HepG2 (cell line): ENCODE data around the gene BRD1.

Experiments
- HDAC1 ChIP-seq: sonication (generic); formaldehyde crosslinking; IDR thresholded peaks from 2 replicates; pipeline ENCODE4 v1.5.1; 2020; ENCODE audit warnings: mild to moderate bottlenecking, missing genetic modification reagents
- HNF1A ChIP-seq, 2 experiments: sonication (generic) in 1 of 2; formaldehyde crosslinking in 1 of 2; IDR thresholded peaks; 2 replicates each; pipeline versions ENCODE4 v1.4.0 to v1.6.1; 2016 to 2020; ENCODE audit warnings: borderline replicate concordance in 1 of 2, low read depth in 1 of 2, mild to moderate bottlenecking in 1 of 2, missing genetic modification reagents in 1 of 2
- HNRNPUL1 ChIP-seq: fragments of 200-400 bp; formaldehyde crosslinking; IDR thresholded peaks from 2 replicates; pipeline ENCODE4 v1.6.1; 2017; ENCODE audit warnings: low read depth, mild to moderate bottlenecking, low read length, moderate library complexity
- JUN ChIP-seq: sonication (generic); formaldehyde crosslinking; IDR thresholded peaks from 2 replicates; pipeline ENCODE4 v1.4.0; 2020; ENCODE audit warnings: mild to moderate bottlenecking, missing genetic modification reagents
- KAT8 ChIP-seq: IDR thresholded peaks from 2 replicates; pipeline ENCODE4 v1.6.1; 2016; ENCODE audit warnings: missing genetic modification reagents, missing compliant biosample characterization
- ZBTB21 ChIP-seq: sonication (generic); formaldehyde crosslinking; IDR thresholded peaks from 2 replicates; pipeline ENCODE4 v1.4.0; 2020; ENCODE audit warnings: missing genetic modification reagents
- ZBTB8A ChIP-seq: sonication (generic); formaldehyde crosslinking; IDR thresholded peaks from 2 replicates; pipeline ENCODE4 v1.4.0; 2020; ENCODE audit warnings: mild to moderate bottlenecking, low read depth, missing genetic modification reagents, borderline replicate concordance
- ZNF326 ChIP-seq: sonication (generic); formaldehyde crosslinking; IDR thresholded peaks from 2 replicates; pipeline ENCODE4 v1.4.0; 2020; ENCODE audit warnings: missing genetic modification reagents, borderline replicate concordance
- ZSCAN29 ChIP-seq: sonication (generic); formaldehyde crosslinking; conservative IDR thresholded peaks from 2 replicates; pipeline ENCODE4 v1.4.0; 2020; ENCODE audit warnings: mild to moderate bottlenecking, missing genetic modification reagents
- TF ChIP-seq, protein P1 (sequence below): sonication (generic); formaldehyde crosslinking; IDR thresholded peaks from 2 replicates; pipeline ENCODE4 v1.5.0; 2020; ENCODE audit warnings: mild to moderate bottlenecking, missing genetic modification reagents, moderate library complexity
- TF ChIP-seq, protein P2 (sequence below), 2 experiments: sonication (generic) in 1 of 2; formaldehyde crosslinking in 1 of 2; IDR thresholded peaks; 2 replicates each; pipeline versions ENCODE4 v1.5.1 to v1.6.1; 2011 to 2020; ENCODE audit warnings: borderline replicate concordance in 1 of 2, low read depth in 1 of 2, low read length in 1 of 2, mild to moderate bottlenecking in 1 of 2, missing genetic modification reagents in 1 of 2, moderate library complexity in 1 of 2

DNA sequence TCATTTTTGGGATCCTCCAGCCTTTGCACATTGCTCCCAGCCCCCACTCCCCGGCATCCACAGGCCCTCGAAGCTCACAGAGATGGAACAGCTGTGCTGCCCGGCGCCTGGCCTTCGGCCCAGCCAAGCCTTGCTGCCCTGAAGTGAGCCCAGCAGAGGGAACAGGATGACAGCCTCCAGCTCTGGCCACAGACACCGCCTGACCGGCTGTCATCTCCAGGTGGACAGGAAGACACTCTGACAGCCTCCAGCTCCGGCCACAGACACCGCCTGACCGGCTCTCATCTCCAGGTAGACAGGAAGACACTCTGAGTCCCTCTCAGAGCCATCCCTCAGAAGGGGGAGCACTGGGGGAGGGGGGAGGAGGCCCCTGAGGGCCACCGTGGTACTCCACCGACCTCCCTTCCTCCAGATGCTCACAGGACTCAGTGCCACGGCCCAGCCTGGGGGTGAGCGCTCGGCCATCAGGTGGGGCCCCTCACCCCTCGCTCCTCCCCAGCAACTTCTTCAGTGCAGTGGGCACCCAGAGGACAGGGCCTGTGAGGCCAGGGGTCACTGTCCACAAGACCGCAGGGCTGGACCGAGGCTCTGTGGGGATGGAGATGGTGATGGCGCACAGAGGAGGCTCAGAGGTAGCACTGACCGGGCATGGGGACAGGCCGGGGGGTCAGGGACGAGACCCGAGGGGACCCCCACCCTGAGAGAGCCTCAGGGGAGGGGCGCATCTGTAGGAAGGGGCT lies 58.6 kb downstream of the BRD1 start:
- TF ChIP-seq KAT8 (CRISPR knock-in tag) = no peak
- TF ChIP-seq ZBTB21 = no peak
- TF ChIP-seq, protein P1, sequence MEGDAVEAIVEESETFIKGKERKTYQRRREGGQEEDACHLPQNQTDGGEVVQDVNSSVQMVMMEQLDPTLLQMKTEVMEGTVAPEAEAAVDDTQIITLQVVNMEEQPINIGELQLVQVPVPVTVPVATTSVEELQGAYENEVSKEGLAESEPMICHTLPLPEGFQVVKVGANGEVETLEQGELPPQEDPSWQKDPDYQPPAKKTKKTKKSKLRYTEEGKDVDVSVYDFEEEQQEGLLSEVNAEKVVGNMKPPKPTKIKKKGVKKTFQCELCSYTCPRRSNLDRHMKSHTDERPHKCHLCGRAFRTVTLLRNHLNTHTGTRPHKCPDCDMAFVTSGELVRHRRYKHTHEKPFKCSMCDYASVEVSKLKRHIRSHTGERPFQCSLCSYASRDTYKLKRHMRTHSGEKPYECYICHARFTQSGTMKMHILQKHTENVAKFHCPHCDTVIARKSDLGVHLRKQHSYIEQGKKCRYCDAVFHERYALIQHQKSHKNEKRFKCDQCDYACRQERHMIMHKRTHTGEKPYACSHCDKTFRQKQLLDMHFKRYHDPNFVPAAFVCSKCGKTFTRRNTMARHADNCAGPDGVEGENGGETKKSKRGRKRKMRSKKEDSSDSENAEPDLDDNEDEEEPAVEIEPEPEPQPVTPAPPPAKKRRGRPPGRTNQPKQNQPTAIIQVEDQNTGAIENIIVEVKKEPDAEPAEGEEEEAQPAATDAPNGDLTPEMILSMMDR (CRISPR knock-in tag) = no peak
- TF ChIP-seq ZSCAN29 = no peak
- TF ChIP-seq ZNF326 (CRISPR knock-in tag) = no peak
- TF ChIP-seq HNF1A (IDR thresholded peaks at IDR 0.05; ENCODE audit: low read depth) = no peak
- TF ChIP-seq HNF1A (CRISPR knock-in tag; IDR thresholded peaks at IDR 0.05; ENCODE audit: borderline replicate concordance) = no peak
- no peak for TF ChIP-seq HNRNPUL1
- no peak for TF ChIP-seq JUN (CRISPR knock-in tag)
- TF ChIP-seq HDAC1 (CRISPR knock-in tag) = no peak
- no peak for TF ChIP-seq ZBTB8A (CRISPR knock-in tag)
- TF ChIP-seq, protein P2, sequence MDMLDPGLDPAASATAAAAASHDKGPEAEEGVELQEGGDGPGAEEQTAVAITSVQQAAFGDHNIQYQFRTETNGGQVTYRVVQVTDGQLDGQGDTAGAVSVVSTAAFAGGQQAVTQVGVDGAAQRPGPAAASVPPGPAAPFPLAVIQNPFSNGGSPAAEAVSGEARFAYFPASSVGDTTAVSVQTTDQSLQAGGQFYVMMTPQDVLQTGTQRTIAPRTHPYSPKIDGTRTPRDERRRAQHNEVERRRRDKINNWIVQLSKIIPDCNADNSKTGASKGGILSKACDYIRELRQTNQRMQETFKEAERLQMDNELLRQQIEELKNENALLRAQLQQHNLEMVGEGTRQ (IDR thresholded peaks at IDR 0.05; ENCODE audit: low read depth, low read length) = no peak
- TF ChIP-seq, protein P2 (CRISPR knock-in tag; IDR thresholded peaks at IDR 0.05; ENCODE audit: borderline replicate concordance) = no peak
